ENCODE data around the gene CTDSPL.

DNA sequence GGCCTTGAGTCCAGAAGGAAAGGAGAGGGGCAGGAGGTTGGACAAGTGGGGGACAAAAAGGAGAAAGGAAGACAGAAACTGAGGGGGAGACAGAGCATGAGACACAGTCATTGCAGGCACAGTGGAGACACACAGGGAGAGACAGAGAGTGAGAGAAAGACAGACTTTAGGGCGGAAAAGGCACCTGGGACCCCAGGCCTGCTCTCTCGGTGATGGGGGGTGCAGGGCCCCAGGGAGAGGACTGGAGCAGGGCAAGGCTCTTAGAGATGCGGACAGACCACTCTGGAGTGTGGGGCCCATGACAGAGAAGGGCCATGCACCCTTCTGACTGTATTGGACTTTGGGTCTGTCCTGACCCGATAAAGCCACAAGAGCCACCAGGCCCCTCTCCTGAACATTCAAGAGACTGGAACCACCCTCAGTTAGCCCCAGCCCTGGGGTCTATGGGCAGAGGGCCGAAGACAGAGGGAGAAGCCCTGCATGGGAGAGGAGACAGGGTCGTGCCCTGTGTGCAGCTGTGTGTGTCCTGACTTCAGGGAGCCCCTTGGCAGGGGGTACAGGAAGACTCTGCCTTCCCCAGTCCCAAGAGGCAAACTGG lies 155.3 kb downstream of the CTDSPL start:
- TF ChIP-seq CTCF (conservative IDR thresholded peaks at IDR 0.05) = no peak
- no peak for TF ChIP-seq EZH2 (IDR thresholded peaks at IDR 0.05; ENCODE audit: low read depth)

All from PC-9 (cell line).